ENCODE measurements around the gene PAK5. TPM values are rescaled to one million over a fixed set of nuclear protein-coding genes. Genes with fewer than 3 reads are reported as not detected.

PAK5 gene
- total RNA-seq, 4 donors from 2014 or later: not detected

DNA sequence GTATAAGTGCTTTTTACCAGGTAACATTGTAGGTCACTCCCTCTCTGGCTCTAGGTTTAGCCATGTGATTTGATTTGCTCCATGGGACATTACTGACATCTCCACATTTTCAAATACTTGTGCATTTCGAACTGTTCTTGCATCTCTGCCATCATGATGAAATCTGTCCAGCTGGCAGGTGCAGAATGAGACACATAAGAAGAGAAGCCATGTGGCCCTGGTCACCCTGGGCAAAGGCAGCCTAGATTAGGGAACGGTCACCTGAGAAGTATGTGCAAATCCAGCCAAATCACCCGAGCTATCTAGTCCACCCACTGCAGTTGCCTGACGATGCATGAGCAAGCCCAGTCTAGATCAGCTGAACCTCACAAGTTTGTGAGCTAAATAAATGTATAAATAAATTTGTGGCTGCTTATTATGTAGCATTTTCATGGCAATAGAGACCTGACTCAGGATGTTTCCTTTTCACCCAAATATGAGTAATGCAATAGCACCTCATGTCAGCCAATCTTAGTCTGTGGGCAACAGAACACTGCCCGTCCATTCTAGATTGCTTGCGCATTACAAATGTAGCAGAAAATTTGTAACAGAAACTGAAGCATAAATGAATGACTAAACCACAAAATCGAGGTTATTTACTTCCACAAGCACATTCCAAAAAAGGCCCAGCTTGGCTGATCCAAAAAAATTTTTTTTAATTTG is 115.2 kb downstream of the PAK5 start:
- 78 to 81% methylated on average over 4 to 7 of the region's 7 CpGs for WGBS, 2 donors (ENCODE audit: low coverage in 1 of 2)
- intact Hi-C loops (cut with DNase I; ENCODE audit: low total_unique reads): no loop called here

DNA sequence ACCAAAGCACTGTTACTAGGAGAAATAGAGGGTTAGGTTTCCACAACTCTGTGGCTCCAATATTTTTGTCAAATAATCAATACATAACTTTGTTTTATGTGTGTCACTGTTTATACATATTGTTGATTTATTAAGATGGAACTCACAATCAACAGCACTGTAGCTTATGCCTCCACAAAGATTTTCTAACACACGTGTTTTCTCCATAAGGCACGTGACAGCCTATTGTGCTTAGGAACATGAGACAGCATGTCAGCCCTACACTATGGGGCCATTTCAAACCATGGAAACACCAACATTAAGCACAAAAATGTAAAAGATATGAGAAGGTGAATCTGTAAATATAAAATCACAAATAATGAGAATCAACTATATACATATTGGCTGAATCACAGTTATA is 127.0 kb downstream of the PAK5 start:
- Histone ChIP-seq H3K4me1 (no peaks in the 10 kb centered on the region), H3K27ac (no peak overlapping the region), H3K27me3 (no peaks in the 10 kb centered on the region), H3K9me3 (no peaks in the 10 kb centered on the region), H3K4me3 (no peak overlapping the region), H3K36me3 (no peaks in the 10 kb centered on the region)
- TF ChIP-seq POLR2A (IDR thresholded peaks at IDR 0.05): no peak
- TF ChIP-seq EP300 (IDR thresholded peaks at IDR 0.05; ENCODE audit: low read depth): no peak
- TF ChIP-seq, protein P1, sequence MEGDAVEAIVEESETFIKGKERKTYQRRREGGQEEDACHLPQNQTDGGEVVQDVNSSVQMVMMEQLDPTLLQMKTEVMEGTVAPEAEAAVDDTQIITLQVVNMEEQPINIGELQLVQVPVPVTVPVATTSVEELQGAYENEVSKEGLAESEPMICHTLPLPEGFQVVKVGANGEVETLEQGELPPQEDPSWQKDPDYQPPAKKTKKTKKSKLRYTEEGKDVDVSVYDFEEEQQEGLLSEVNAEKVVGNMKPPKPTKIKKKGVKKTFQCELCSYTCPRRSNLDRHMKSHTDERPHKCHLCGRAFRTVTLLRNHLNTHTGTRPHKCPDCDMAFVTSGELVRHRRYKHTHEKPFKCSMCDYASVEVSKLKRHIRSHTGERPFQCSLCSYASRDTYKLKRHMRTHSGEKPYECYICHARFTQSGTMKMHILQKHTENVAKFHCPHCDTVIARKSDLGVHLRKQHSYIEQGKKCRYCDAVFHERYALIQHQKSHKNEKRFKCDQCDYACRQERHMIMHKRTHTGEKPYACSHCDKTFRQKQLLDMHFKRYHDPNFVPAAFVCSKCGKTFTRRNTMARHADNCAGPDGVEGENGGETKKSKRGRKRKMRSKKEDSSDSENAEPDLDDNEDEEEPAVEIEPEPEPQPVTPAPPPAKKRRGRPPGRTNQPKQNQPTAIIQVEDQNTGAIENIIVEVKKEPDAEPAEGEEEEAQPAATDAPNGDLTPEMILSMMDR (IDR thresholded peaks at IDR 0.05): no peak
- TF ChIP-seq POLR2AphosphoS5 (IDR thresholded peaks at IDR 0.05): no peak
- no peak for DNase-seq
- intact Hi-C loops (cut with DNase I; ENCODE audit: low total_unique reads): no loop called here
- in situ Hi-C loops (cut with MboI; ENCODE audit: low pct_ligation_motif_present in 1 of 4, low pct_unique_long_range_greater_than_20kb in 1 of 4, low sequenced_read_pairs in 3 of 4): no loop called here
- WGBS, 2 donors (ENCODE audit: low coverage in 1 of 2): 62 to 68% methylated on average over 2 of the region's 2 CpGs

More for the DNA sequence above, 115.2 kb downstream of the PAK5 start:
- Histone ChIP-seq H3K4me3 (no peak overlapping the region), H3K36me3 (no peaks in the 10 kb centered on the region), H3K9me3 (no peaks in the 10 kb centered on the region), H3K27me3 (no peaks in the 10 kb centered on the region), H3K27ac (no peak overlapping the region), H3K4me1 (no peaks in the 10 kb centered on the region)
- in situ Hi-C loops (cut with MboI; ENCODE audit: low pct_ligation_motif_present in 1 of 4, low pct_unique_long_range_greater_than_20kb in 1 of 4, low sequenced_read_pairs in 3 of 4): no loop called here
- TF ChIP-seq POLR2A (IDR thresholded peaks at IDR 0.05): no peak
- TF ChIP-seq EP300 (IDR thresholded peaks at IDR 0.05; ENCODE audit: low read depth): no peak
- TF ChIP-seq, protein P1 (IDR thresholded peaks at IDR 0.05): no peak
- no peak for TF ChIP-seq POLR2AphosphoS5 (IDR thresholded peaks at IDR 0.05)
- no peak for DNase-seq

DNA sequence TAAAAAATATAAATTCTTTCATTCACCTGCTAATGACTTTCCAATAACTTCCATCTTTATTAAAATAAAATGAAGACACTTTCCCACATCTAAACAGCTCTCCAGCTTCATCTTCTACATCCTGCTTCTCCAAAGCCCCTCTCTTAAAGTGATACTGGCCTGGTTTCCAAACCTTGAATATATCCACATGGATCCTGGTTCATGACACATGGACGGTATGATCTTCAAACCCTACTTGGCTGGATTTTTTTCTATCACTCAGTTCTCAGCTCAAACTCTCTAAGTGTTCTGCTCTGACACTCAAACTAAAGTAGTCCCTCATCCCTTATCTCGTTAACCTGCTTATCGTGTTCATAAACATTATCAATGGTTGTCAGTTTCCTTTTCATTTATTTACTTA is 128.2 kb downstream of the PAK5 start:
- TF ChIP-seq POLR2A (IDR thresholded peaks at IDR 0.05): no peak
- TF ChIP-seq, protein P1 (IDR thresholded peaks at IDR 0.05): no peak
- TF ChIP-seq EP300 (IDR thresholded peaks at IDR 0.05; ENCODE audit: low read depth): no peak
- TF ChIP-seq POLR2AphosphoS5 (IDR thresholded peaks at IDR 0.05): no peak
- intact Hi-C loops (cut with DNase I; ENCODE audit: low total_unique reads): no loop called here
- Histone ChIP-seq H3K4me3 (no peak overlapping the region), H3K27ac (no peak overlapping the region), H3K4me1 (no peaks in the 10 kb centered on the region), H3K36me3 (no peaks in the 10 kb centered on the region), H3K27me3 (no peaks in the 10 kb centered on the region), H3K9me3 (no peaks in the 10 kb centered on the region)
- in situ Hi-C loops (cut with MboI; ENCODE audit: low pct_ligation_motif_present in 1 of 4, low pct_unique_long_range_greater_than_20kb in 1 of 4, low sequenced_read_pairs in 3 of 4): no loop called here
- WGBS, 2 donors (ENCODE audit: low coverage in 1 of 2): 41 to 44% methylated on average over 3 of the region's 3 CpGs
- DNase-seq: no peak

DNA sequence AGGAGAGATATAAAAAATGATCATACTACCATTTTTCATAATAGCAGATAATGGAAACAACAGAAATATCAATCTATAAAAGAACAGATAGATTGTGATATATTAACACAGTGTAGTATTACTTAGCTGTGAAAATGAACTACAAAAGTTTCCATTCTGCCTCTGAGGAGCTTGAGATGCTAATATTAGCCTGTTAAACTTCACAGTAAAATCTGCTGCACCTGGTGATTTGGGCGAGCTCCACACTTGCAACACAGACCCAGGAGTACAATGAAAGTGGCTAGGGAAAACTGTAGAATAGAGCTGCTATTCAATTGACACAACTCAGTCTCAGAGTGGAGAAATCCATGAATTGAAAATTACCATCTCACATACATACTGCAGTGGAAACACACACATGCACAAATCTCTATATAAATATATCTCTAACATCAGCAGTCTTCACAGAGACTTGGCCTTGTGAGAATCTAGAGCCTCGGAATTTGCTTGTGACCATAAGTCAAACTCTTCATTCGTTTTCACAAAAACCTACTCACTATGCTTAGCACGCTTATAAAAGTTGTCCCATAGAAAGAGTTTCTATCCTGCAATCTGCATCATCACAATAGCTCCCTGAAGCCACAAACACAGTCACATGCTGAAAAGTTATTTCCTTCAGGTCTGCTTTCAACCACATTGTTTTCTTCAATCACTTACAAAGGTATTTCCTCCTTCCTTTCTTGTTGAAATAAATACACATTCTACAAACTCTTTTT is 133.0 kb downstream of the PAK5 start:
- intact Hi-C loops (cut with DNase I; ENCODE audit: low total_unique reads) (no loop called here), in situ Hi-C loops (cut with MboI; ENCODE audit: low pct_ligation_motif_present in 1 of 4, low pct_unique_long_range_greater_than_20kb in 1 of 4, low sequenced_read_pairs in 3 of 4) (no loop called here)
- H3K4me1 ChIP-seq: no peaks in the 10 kb centered on the region
- no peak for DNase-seq
- no peaks in the 10 kb centered on the region for H3K36me3 ChIP-seq
- WGBS, 2 donors (ENCODE audit: low coverage in 1 of 2): 62 to 64% methylated on average over 3 to 4 of the region's 4 CpGs
- H3K4me3 ChIP-seq: no peak overlapping the region
- no peaks in the 10 kb centered on the region for H3K27me3 ChIP-seq
- H3K9me3 ChIP-seq: no peaks in the 10 kb centered on the region
- TF ChIP-seq, protein P1 (IDR thresholded peaks at IDR 0.05): no peak
- TF ChIP-seq POLR2A (IDR thresholded peaks at IDR 0.05) (no peak), POLR2AphosphoS5 (IDR thresholded peaks at IDR 0.05) (no peak), EP300 (IDR thresholded peaks at IDR 0.05; ENCODE audit: low read depth) (no peak)
- no peak overlapping the region for H3K27ac ChIP-seq
